Measurements from ENCODE around the gene SMARCD1.

DNA sequence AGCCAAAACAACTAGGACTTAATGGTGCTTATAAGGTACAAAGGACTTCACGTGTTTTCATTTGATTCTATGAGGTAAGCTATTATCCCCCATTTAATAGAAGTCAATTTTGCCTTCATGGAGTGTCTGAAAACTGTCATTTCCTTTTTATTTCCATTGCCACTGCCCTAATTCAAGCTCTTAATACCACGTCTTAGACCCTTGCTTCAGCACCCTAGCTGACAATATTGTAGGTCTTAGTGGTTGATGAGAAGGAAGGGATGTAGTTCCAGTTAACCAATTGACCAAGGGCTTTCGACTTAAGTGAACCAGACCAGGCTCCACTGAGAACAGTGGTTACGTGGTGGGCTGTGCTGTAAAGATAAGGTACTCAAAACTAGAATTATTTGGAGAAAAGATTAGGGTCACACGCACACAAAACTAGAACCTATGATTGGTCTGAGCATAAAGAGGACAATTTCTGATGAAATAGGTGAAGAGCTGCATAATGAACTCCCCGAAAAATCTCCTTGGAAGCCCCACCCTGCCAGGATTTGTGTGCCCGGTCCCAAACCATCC is 37.4 kb upstream of the SMARCD1 start:
- TF ChIP-seq EZH2phosphoT487 (IDR thresholded peaks at IDR 0.05; ENCODE audit: low read depth) (no peak), CTCF (IDR thresholded peaks at IDR 0.05; ENCODE audit: low read depth, low read length) (no peak)

All from OCI-LY3 (cell line).